ENCODE results near the gene EYA4. TPM values are rescaled to one million over a fixed set of nuclear protein-coding genes. Genes with fewer than 3 reads are reported as not detected.

Gene EYA4
- total RNA-seq, 2 donors from 2014 or later = not detected

- no peaks in the 10 kb centered on the region for H3K4me1 Mint-ChIP-seq
These were observed 189.9 kb downstream of the EYA4 start for GRCh38 chr6:133431031-133431430.

GRCh38 chr6:133432021-133432989 lies 191.1 kb downstream of the EYA4 start:
- no peaks in the 10 kb centered on the region for H3K4me1 Mint-ChIP-seq
- no peaks in the 10 kb centered on the region for H3K36me3 Mint-ChIP-seq (ENCODE audit: low read depth)
- ATAC-seq (replicated peaks) = no peak
- H3K27ac Mint-ChIP-seq = no peak overlapping the region
- no peak overlapping the region for H3K4me3 Mint-ChIP-seq
- H3K27me3 Mint-ChIP-seq = peaks cover 7% of the 10 kb centered on the region
- no peaks in the 10 kb centered on the region for H3K9me3 Mint-ChIP-seq

More at GRCh38 chr6:133431031-133431430, 189.9 kb downstream of the EYA4 start:
- no peaks in the 10 kb centered on the region for H3K36me3 Mint-ChIP-seq (ENCODE audit: low read depth)
- H3K27ac Mint-ChIP-seq = no peak overlapping the region
- no peaks in the 10 kb centered on the region for H3K9me3 Mint-ChIP-seq
- no peak for ATAC-seq (replicated peaks)
- no peak overlapping the region for H3K4me3 Mint-ChIP-seq
- peaks cover 4% of the 10 kb centered on the region for H3K27me3 Mint-ChIP-seq

GRCh38 chr6:133435065-133435728 lies 194.0 kb downstream of the EYA4 start:
- H3K4me3 Mint-ChIP-seq = no peak overlapping the region
- H3K27ac Mint-ChIP-seq = no peak overlapping the region
- no peaks in the 10 kb centered on the region for H3K9me3 Mint-ChIP-seq
- peaks cover 3% of the 10 kb centered on the region for H3K27me3 Mint-ChIP-seq
- H3K36me3 Mint-ChIP-seq (ENCODE audit: low read depth) = no peaks in the 10 kb centered on the region
- ATAC-seq (replicated peaks) = no peak
- H3K4me1 Mint-ChIP-seq = no peaks in the 10 kb centered on the region

GRCh38 chr6:133436652-133437051 lies 195.5 kb downstream of the EYA4 start:
- H3K4me1 Mint-ChIP-seq = no peaks in the 10 kb centered on the region
- no peaks in the 10 kb centered on the region for H3K9me3 Mint-ChIP-seq
- H3K27ac Mint-ChIP-seq = no peak overlapping the region
- H3K27me3 Mint-ChIP-seq = peaks cover 3% of the 10 kb centered on the region
- no peak for ATAC-seq (replicated peaks)
- no peak overlapping the region for H3K4me3 Mint-ChIP-seq
- no peaks in the 10 kb centered on the region for H3K36me3 Mint-ChIP-seq (ENCODE audit: low read depth)

GRCh38 chr6:133441491-133441890 lies 200.3 kb downstream of the EYA4 start:
- ATAC-seq (replicated peaks) = no peak
- no peaks in the 10 kb centered on the region for H3K36me3 Mint-ChIP-seq (ENCODE audit: low read depth)
- no peaks in the 10 kb centered on the region for H3K4me1 Mint-ChIP-seq
- no peak overlapping the region for H3K4me3 Mint-ChIP-seq
- no peaks in the 10 kb centered on the region for H3K27me3 Mint-ChIP-seq
- no peak overlapping the region for H3K27ac Mint-ChIP-seq
- H3K9me3 Mint-ChIP-seq = no peaks in the 10 kb centered on the region

GRCh38 chr6:133446789-133447188 lies 205.6 kb downstream of the EYA4 start:
- ATAC-seq (replicated peaks) = no peak
- H3K9me3 Mint-ChIP-seq = no peaks in the 10 kb centered on the region
- no peaks in the 10 kb centered on the region for H3K36me3 Mint-ChIP-seq (ENCODE audit: low read depth)
- H3K27ac Mint-ChIP-seq = no peak overlapping the region
- no peaks in the 10 kb centered on the region for H3K27me3 Mint-ChIP-seq
- no peak overlapping the region for H3K4me3 Mint-ChIP-seq
- H3K4me1 Mint-ChIP-seq = no peaks in the 10 kb centered on the region

GRCh38 chr6:133447924-133448323 lies 206.8 kb downstream of the EYA4 start:
- no peaks in the 10 kb centered on the region for H3K9me3 Mint-ChIP-seq

GRCh38 chr6:133456439-133456838 lies 215.3 kb downstream of the EYA4 start:
- no peaks in the 10 kb centered on the region for H3K4me1 Mint-ChIP-seq
- no peaks in the 10 kb centered on the region for H3K36me3 Mint-ChIP-seq (ENCODE audit: low read depth)
- no peaks in the 10 kb centered on the region for H3K27me3 Mint-ChIP-seq
- H3K27ac Mint-ChIP-seq = no peak overlapping the region
- no peak overlapping the region for H3K4me3 Mint-ChIP-seq
- no peaks in the 10 kb centered on the region for H3K9me3 Mint-ChIP-seq
- ATAC-seq (replicated peaks) = no peak

More at GRCh38 chr6:133447924-133448323, 206.8 kb downstream of the EYA4 start:
- no peaks in the 10 kb centered on the region for H3K36me3 Mint-ChIP-seq (ENCODE audit: low read depth)
- H3K4me3 Mint-ChIP-seq = no peak overlapping the region
- H3K27ac Mint-ChIP-seq = no peak overlapping the region
- ATAC-seq (replicated peaks) = no peak
- H3K27me3 Mint-ChIP-seq = no peaks in the 10 kb centered on the region
- H3K4me1 Mint-ChIP-seq = no peaks in the 10 kb centered on the region

GRCh38 chr6:133456944-133457343 lies 215.8 kb downstream of the EYA4 start:
- no peaks in the 10 kb centered on the region for H3K36me3 Mint-ChIP-seq (ENCODE audit: low read depth)
- ATAC-seq (replicated peaks) = no peak
- H3K4me1 Mint-ChIP-seq = no peaks in the 10 kb centered on the region
- H3K4me3 Mint-ChIP-seq = no peak overlapping the region
- H3K27me3 Mint-ChIP-seq = no peaks in the 10 kb centered on the region
- no peak overlapping the region for H3K27ac Mint-ChIP-seq
- H3K9me3 Mint-ChIP-seq = no peaks in the 10 kb centered on the region

GRCh38 chr6:133460101-133460500 lies 218.9 kb downstream of the EYA4 start:
- Mint-ChIP-seq H3K27ac (no peak overlapping the region), H3K4me1 (no peaks in the 10 kb centered on the region), H3K9me3 (no peaks in the 10 kb centered on the region), H3K36me3 (ENCODE audit: low read depth) (no peaks in the 10 kb centered on the region), H3K4me3 (no peak overlapping the region), H3K27me3 (no peaks in the 10 kb centered on the region)
- ATAC-seq (replicated peaks) = no peak

GRCh38 chr6:133463790-133464189 lies 222.6 kb downstream of the EYA4 start:
- Mint-ChIP-seq H3K36me3 (ENCODE audit: low read depth) (no peaks in the 10 kb centered on the region), H3K4me3 (no peak overlapping the region), H3K4me1 (no peaks in the 10 kb centered on the region), H3K9me3 (no peaks in the 10 kb centered on the region), H3K27ac (no peak overlapping the region), H3K27me3 (no peaks in the 10 kb centered on the region)
- no peak for ATAC-seq (replicated peaks)

GRCh38 chr6:133466680-133467079 lies 225.5 kb downstream of the EYA4 start:
- Mint-ChIP-seq H3K27ac (no peak overlapping the region), H3K9me3 (no peaks in the 10 kb centered on the region), H3K4me1 (no peaks in the 10 kb centered on the region), H3K4me3 (no peak overlapping the region), H3K36me3 (ENCODE audit: low read depth) (no peaks in the 10 kb centered on the region), H3K27me3 (no peaks in the 10 kb centered on the region)
- ATAC-seq (replicated peaks) = no peak

GRCh38 chr6:133467231-133467981 lies 226.2 kb downstream of the EYA4 start:
- Mint-ChIP-seq H3K27ac (no peak overlapping the region), H3K4me3 (no peak overlapping the region), H3K27me3 (no peaks in the 10 kb centered on the region), H3K4me1 (no peaks in the 10 kb centered on the region), H3K36me3 (ENCODE audit: low read depth) (no peaks in the 10 kb centered on the region), H3K9me3 (no peaks in the 10 kb centered on the region)
- no peak for ATAC-seq (replicated peaks)

- H3K9me3 Mint-ChIP-seq = no peaks in the 10 kb centered on the region
- no peak overlapping the region for H3K4me3 Mint-ChIP-seq
- H3K27ac Mint-ChIP-seq = no peak overlapping the region
- no peaks in the 10 kb centered on the region for H3K4me1 Mint-ChIP-seq
- H3K27me3 Mint-ChIP-seq = no peaks in the 10 kb centered on the region
- H3K36me3 Mint-ChIP-seq (ENCODE audit: low read depth) = no peaks in the 10 kb centered on the region
- ATAC-seq (replicated peaks) = no peak
These were observed 226.8 kb downstream of the EYA4 start for GRCh38 chr6:133467982-133468380.

Measured in activated T-helper 17 cell treated with anti-CD3 and anti-CD28 coated beads, Interleukin-2, amount 50 U/mL, for 72 hours (primary cell).